HG03095 (cell line): ENCODE measurements around the gene GCG.

ENCODE experiments used
- ATAC-seq: cut with Tn5 transposase; IDR thresholded peaks from one replicate; pipeline ENCODE4 v1.9.1; 2021; ENCODE audit warnings: moderate library complexity; ENCODE audit not compliant: unreplicated experiment

The GCG gene

GRCh38 chr2:162152147-162152546, at the start of gene GCG:
TSS of gene GCG (minus strand) at chr2:162152247. CDS start at chr2:162149178, 3,069 bp downstream.
- no peak for ATAC-seq

- ATAC-seq = no peak
Measured at GRCh38 chr2:162200636-162201035, 48.6 kb upstream of the GCG start.

- no peak for ATAC-seq
Measured at GRCh38 chr2:162199913-162200312, 47.9 kb upstream of the GCG start.

- ATAC-seq = no peak
Measured at GRCh38 chr2:162198239-162198638, 46.2 kb upstream of the GCG start.

GRCh38 chr2:162197069-162197825, 45.2 kb upstream of the GCG start:
- no peak for ATAC-seq

- no peak for ATAC-seq
Measured at GRCh38 chr2:162196638-162197037, 44.6 kb upstream of the GCG start.

GRCh38 chr2:162188451-162188850, 36.4 kb upstream of the GCG start:
- ATAC-seq = no peak

GRCh38 chr2:162185541-162186232, 33.6 kb upstream of the GCG start:
- ATAC-seq = no peak

GRCh38 chr2:162184821-162185450, 32.9 kb upstream of the GCG start:
- ATAC-seq = no peak

- no peak for ATAC-seq
Measured at GRCh38 chr2:162184359-162184758, 32.3 kb upstream of the GCG start.

- no peak for ATAC-seq
Measured at GRCh38 chr2:162182395-162182794, 30.3 kb upstream of the GCG start.

- no peak for ATAC-seq
Measured at GRCh38 chr2:162177301-162177700, 25.3 kb upstream of the GCG start.

GRCh38 chr2:162175714-162176113, 23.7 kb upstream of the GCG start:
- no peak for ATAC-seq

- no peak for ATAC-seq
Measured at GRCh38 chr2:162174746-162175145, 22.7 kb upstream of the GCG start.

GRCh38 chr2:162172802-162173370, 20.8 kb upstream of the GCG start:
- no peak for ATAC-seq

- ATAC-seq = no peak
Measured at GRCh38 chr2:162166745-162167144, 14.7 kb upstream of the GCG start.

- ATAC-seq = no peak
Measured at GRCh38 chr2:162166174-162166573, 14.1 kb upstream of the GCG start.

GRCh38 chr2:162164802-162165201, 12.8 kb upstream of the GCG start:
- no peak for ATAC-seq

- no peak for ATAC-seq
Measured at GRCh38 chr2:162159446-162159845, 7.4 kb upstream of the GCG start.

GRCh38 chr2:162156149-162156548, 4.1 kb upstream of the GCG start:
- no peak for ATAC-seq

GRCh38 chr2:162155093-162155492, 3.0 kb upstream of the GCG start:
- ATAC-seq = no peak
